Loucy (cell line): ENCODE data around the gene SHOC2.

Experiments
- H2AFZ ChIP-seq: fragments of 200-600 bp; sonication (generic); 2 replicates; pipeline ENCODE4 v1.6.0; 2016; ENCODE audit warnings: antibody characterized with exemption, mild to moderate bottlenecking, low read length, moderate library complexity
- H3F3A ChIP-seq: fragments of 200-600 bp; 2 replicates; pipeline ENCODE4 v1.6.0; 2016; ENCODE audit warnings: antibody characterized with exemption, low read depth, mild to moderate bottlenecking
- H3K27me3 ChIP-seq: fragments of 200-600 bp; sonication (generic); 2 replicates; pipeline ENCODE4 v1.6.1; 2014; ENCODE audit warnings: low read length, mild to moderate bottlenecking; ENCODE audit not compliant: insufficient read depth, poor library complexity, severe bottlenecking
- H3K36me3 ChIP-seq: fragments of 200-600 bp; sonication (generic); 2 replicates; pipeline ENCODE4 v1.6.1; 2016; ENCODE audit warnings: low read length; ENCODE audit not compliant: insufficient read depth
- H3K4me1 ChIP-seq: fragments of 200-600 bp; sonication (generic); 2 replicates; pipeline ENCODE4 v1.5.1; 2014; ENCODE audit warnings: low read length, mild to moderate bottlenecking; ENCODE audit not compliant: insufficient read depth, poor library complexity, severe bottlenecking
- H3K4me2 ChIP-seq: fragments of 200-600 bp; sonication (generic); 2 replicates; pipeline ENCODE4 v1.6.0; 2014; ENCODE audit warnings: antibody characterized with exemption, low read length, low read depth, mild to moderate bottlenecking; ENCODE audit not compliant: poor library complexity, severe bottlenecking
- H3K4me3 ChIP-seq: fragments of 200-600 bp; sonication (generic); 2 replicates; pipeline ENCODE4 v1.5.1; 2014; ENCODE audit warnings: low read length, mild to moderate bottlenecking, mixed read lengths; ENCODE audit not compliant: poor library complexity, severe bottlenecking
- H3K79me2 ChIP-seq: fragments of 200-600 bp; sonication (generic); 2 replicates; pipeline ENCODE4 v1.6.1; 2014; ENCODE audit warnings: low read length; ENCODE audit not compliant: insufficient read depth
- H3K9ac ChIP-seq: fragments of 200-600 bp; sonication (generic); 2 replicates; pipeline ENCODE4 v1.6.0; 2014; ENCODE audit warnings: mild to moderate bottlenecking, low read depth, low read length, moderate library complexity; ENCODE audit not compliant: poor library complexity, severe bottlenecking
- H3K9me2 ChIP-seq: fragments of 200-600 bp; sonication (generic); replicated peaks from 2 replicates; pipeline ENCODE4 v1.6.1; 2016; ENCODE audit warnings: low read depth, low read length, mixed read lengths
- H3K9me3 ChIP-seq: fragments of 200-600 bp; sonication (generic); 2 replicates; pipeline ENCODE4 v1.6.1; 2014; ENCODE audit warnings: mild to moderate bottlenecking, antibody characterized with exemption, low read length, low read depth; ENCODE audit not compliant: insufficient read depth
- H4K20me1 ChIP-seq: fragments of 200-600 bp; sonication (generic); 2 replicates; pipeline ENCODE4 v1.6.0; 2014; ENCODE audit warnings: antibody characterized with exemption, low read length, mild to moderate bottlenecking; ENCODE audit not compliant: insufficient read depth, poor library complexity, severe bottlenecking
- EZH2phosphoT487 ChIP-seq: fragments of 200-600 bp; IDR thresholded peaks from 2 replicates; pipeline ENCODE4 v1.6.1; 2018; ENCODE audit warnings: antibody characterized with exemption, mild to moderate bottlenecking, moderate library complexity, borderline replicate concordance
- TF ChIP-seq, protein P1 (sequence below): fragments of 200-600 bp; sonication (generic); conservative IDR thresholded peaks from 2 replicates; pipeline ENCODE4 v1.5.1; 2014; ENCODE audit warnings: mild to moderate bottlenecking, antibody characterized with exemption, low read length

Gene SHOC2

DNA sequence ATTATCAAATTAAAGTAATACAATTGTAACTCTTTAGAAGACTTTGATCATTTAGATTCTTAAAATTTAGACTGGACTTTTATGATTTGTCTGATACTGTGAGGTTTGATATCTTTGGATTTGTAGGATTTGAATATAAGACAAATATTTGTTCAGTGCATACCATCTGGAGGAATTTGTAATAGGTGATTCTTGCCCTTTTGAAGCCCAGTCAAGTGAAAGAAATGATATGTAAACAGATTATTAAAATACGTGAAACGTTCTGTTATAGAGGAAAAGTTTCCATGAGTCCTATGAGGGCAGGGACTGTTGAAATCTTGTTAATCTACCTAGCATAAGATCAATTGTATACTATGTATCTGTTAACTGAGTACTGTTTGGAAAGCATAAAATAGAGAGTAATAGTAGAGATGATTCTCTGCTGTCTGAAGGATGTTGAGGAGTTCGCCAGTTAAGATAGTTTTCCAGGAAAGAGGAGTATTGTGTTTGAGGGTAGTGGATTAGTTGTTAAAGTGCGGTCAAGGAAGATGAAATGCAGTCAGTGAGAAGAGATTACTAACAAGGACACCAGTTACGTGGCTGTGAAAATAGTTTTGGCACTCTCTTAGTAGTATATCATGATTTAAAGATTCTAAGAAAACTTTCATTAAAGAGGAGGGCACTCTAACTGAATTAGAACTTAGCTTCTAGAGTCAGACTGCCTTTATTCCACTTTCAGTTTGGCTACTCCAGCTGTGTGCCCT lies 33.3 kb upstream of the SHOC2 start:
- Histone ChIP-seq H3K4me1 (peaks cover 35% of the 10 kb centered on the region), H3F3A (no peaks in the 10 kb centered on the region), H3K27me3 (no peaks in the 10 kb centered on the region), H3K9ac (no peak overlapping the region), H3K4me3 (no peak overlapping the region), H4K20me1 (peaks cover 39% of the 10 kb centered on the region), H3K9me3 (no peaks in the 10 kb centered on the region), H3K4me2 (peak overlapping the region; percentile 4), H3K79me2 (peaks cover 61% of the 10 kb centered on the region), H2AFZ (no peak overlapping the region), H3K9me2 (no peaks in the 10 kb centered on the region), H3K36me3 (peaks cover 77% of the 10 kb centered on the region)
- TF ChIP-seq, protein P1, sequence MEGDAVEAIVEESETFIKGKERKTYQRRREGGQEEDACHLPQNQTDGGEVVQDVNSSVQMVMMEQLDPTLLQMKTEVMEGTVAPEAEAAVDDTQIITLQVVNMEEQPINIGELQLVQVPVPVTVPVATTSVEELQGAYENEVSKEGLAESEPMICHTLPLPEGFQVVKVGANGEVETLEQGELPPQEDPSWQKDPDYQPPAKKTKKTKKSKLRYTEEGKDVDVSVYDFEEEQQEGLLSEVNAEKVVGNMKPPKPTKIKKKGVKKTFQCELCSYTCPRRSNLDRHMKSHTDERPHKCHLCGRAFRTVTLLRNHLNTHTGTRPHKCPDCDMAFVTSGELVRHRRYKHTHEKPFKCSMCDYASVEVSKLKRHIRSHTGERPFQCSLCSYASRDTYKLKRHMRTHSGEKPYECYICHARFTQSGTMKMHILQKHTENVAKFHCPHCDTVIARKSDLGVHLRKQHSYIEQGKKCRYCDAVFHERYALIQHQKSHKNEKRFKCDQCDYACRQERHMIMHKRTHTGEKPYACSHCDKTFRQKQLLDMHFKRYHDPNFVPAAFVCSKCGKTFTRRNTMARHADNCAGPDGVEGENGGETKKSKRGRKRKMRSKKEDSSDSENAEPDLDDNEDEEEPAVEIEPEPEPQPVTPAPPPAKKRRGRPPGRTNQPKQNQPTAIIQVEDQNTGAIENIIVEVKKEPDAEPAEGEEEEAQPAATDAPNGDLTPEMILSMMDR, result no peak
- TF ChIP-seq EZH2phosphoT487, result no peak

DNA sequence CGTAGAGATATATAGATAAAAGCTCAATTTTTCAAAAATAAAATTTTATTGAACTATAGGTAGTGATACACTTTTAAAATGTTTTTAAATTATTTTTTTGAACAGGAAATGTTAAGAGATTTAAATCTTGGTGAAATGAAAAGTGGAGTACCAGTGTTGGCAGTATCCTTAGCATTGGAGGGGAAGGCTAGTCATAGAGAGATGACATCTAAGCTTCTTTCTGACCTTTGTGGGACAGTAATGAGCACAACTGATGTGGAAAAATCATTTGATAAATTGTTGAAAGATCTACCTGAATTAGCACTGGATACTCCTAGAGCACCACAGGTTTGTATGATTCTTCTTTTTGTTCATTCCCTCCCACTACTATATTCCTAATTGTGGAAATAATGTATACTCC lies 31.8 kb upstream of the SHOC2 start:
- H3K4me2 ChIP-seq, result no peak overlapping the region
- no peak overlapping the region for H3K9ac ChIP-seq
- H3K9me2 ChIP-seq, result no peaks in the 10 kb centered on the region
- H2AFZ ChIP-seq, result no peak overlapping the region
- peaks cover 83% of the 10 kb centered on the region for H3K36me3 ChIP-seq
- H3K27me3 ChIP-seq, result no peaks in the 10 kb centered on the region
- peaks cover 48% of the 10 kb centered on the region for H3K79me2 ChIP-seq
- H3K4me1 ChIP-seq, result peaks cover 23% of the 10 kb centered on the region
- no peak for TF ChIP-seq EZH2phosphoT487
- TF ChIP-seq, protein P1, result no peak
- no peaks in the 10 kb centered on the region for H3K9me3 ChIP-seq
- H3F3A ChIP-seq, result 0 out of 2 replicates have a peak, but pooled peaks cover 6% of the 10 kb centered on the region
- H3K4me3 ChIP-seq, result no peak overlapping the region
- H4K20me1 ChIP-seq, result peaks cover 33% of the 10 kb centered on the region

- no peaks in the 10 kb centered on the region for H3K9me2 ChIP-seq
- peaks cover 8% of the 10 kb centered on the region for H4K20me1 ChIP-seq
- H3K9me3 ChIP-seq, result no peaks in the 10 kb centered on the region
- no peak overlapping the region for H3K9ac ChIP-seq
- 0 out of 2 replicates have a peak, but pooled peaks cover 6% of the 10 kb centered on the region for H3F3A ChIP-seq
- H3K4me2 ChIP-seq, result no peak overlapping the region
- H3K4me3 ChIP-seq, result no peak overlapping the region
- H3K4me1 ChIP-seq, result no peaks in the 10 kb centered on the region
- peaks cover 77% of the 10 kb centered on the region for H3K36me3 ChIP-seq
- no peak overlapping the region for H2AFZ ChIP-seq
- no peaks in the 10 kb centered on the region for H3K27me3 ChIP-seq
- TF ChIP-seq, protein P1, result no peak
- TF ChIP-seq EZH2phosphoT487, result no peak
- H3K79me2 ChIP-seq, result peaks cover 29% of the 10 kb centered on the region
Observed at GRCh38 chr10:110892602-110893288, 26.7 kb upstream of the SHOC2 start.
